ENCODE measurements around the gene HSFX3. TPM values are rescaled to one million over a fixed set of nuclear protein-coding genes. Genes with fewer than 3 reads are reported as not detected.
"Not testable (repeated sequence)": the region's sequence is repeated elsewhere in the genome, so short reads cannot be mapped to it uniquely, and the experiment has no call there.

The HSFX3 gene
- total RNA-seq, 1 donor from 2014 or later, result not detected

DNA sequence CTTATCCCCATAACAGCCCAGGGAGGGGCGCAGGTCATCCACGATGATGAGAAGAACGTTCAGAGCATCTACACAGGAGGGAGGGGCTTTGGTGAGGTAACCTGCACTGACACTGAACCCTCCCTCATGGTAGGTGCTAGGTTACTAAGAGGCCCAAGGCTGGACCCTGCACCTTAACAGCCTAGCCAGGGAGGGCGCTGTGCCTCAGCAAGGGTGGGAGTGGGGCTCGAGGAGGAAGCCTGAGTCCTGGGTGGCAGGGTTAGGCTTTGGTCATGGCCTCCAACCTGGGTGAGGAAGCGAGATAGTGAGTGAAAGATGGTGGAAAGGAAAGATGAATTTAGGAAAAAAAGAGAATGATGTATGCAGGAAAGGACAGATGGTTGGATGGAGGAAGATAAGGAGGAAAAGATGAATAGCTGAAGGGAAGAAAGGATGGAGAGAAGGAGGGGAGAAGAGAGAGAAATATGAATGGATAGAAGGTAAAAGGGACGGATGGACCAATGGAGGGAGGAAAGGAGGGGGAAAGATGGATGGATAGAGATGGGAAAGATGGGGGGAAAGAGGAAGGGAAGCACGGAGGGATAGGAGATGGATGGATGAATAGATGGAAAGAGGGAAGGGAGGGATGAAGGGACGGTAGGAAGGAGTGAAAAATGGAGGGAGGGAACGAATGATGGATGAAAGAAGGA, 45.4 kb downstream of the HSFX3 start:
- H3K4me3 ChIP-seq (ENCODE audit: low read depth, low read length), result peak overlapping the region; percentile 68
- TF ChIP-seq, protein P1, sequence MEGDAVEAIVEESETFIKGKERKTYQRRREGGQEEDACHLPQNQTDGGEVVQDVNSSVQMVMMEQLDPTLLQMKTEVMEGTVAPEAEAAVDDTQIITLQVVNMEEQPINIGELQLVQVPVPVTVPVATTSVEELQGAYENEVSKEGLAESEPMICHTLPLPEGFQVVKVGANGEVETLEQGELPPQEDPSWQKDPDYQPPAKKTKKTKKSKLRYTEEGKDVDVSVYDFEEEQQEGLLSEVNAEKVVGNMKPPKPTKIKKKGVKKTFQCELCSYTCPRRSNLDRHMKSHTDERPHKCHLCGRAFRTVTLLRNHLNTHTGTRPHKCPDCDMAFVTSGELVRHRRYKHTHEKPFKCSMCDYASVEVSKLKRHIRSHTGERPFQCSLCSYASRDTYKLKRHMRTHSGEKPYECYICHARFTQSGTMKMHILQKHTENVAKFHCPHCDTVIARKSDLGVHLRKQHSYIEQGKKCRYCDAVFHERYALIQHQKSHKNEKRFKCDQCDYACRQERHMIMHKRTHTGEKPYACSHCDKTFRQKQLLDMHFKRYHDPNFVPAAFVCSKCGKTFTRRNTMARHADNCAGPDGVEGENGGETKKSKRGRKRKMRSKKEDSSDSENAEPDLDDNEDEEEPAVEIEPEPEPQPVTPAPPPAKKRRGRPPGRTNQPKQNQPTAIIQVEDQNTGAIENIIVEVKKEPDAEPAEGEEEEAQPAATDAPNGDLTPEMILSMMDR (conservative IDR thresholded peaks at IDR 0.05; ENCODE audit: low read depth, low read length), result peak; percentile 46
- DNase-seq (ENCODE audit: low read depth), result no peak

DNA sequence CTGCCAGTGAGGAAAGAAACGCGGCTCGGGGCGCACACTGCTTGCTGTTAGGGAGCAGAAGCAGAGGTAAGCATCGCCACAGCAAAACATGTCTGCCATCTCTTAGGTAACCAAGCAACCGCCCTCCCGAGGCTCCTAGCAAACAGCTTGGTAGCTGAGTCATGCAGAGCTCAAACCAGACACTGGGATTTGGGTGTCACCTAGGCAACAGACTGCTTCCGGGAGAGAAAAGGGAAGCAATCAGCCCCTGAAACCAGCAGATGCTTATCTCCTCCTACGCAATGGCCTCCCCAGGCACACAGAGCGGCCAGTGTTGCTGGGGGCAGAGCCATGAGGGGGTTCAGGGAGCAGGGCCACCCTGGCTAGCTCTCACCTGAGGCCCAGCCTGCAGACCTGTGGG, 46.3 kb downstream of the HSFX3 start:
- not testable (repeated sequence) for DNase-seq (ENCODE audit: low read depth); H3K4me3 ChIP-seq (ENCODE audit: low read depth, low read length)

DNA sequence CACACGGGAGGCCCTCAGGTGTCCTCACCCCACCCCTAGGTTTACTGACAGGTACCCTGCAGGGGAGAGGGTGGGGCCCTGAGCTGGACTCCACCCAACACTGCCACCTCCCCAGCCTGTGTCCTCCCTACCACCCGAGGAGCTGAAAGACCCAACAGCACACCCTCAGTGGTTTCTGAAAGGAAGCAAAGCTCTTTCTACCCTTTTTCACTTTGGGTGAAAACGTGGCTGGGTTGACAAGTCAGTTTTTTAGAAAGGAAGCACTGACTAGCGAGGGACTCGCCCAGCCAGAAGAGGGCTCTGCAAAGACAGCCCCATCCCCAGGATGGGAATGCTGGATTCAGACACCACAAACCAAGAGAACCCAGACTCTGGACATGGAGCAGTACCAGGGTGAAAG, 46.8 kb downstream of the HSFX3 start:
- DNase-seq (ENCODE audit: low read depth); H3K4me3 ChIP-seq (ENCODE audit: low read depth, low read length): not testable (repeated sequence)

DNA sequence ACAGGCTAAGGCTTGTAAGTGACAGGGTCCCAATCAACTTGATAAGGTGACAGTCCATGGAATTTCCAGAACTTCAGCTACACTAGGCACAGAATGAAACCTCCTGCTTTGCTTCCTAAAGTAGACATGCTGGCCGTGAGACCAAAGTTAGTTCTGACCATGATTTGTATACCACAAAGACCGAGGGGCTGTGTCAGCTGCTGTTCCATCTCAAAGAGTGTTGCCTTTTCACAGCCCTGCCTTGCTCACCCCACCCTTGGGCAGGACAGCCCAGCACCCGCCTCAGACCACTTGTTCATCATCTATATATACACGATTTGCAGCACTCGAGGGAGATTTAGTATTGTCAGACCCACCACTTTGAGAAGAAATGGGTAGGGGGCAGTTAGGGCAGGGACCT, 50.0 kb downstream of the HSFX3 start:
- no peak for DNase-seq (ENCODE audit: low read depth)
- no peak overlapping the region for H3K4me3 ChIP-seq (ENCODE audit: low read depth, low read length)
- TF ChIP-seq, protein P1 (conservative IDR thresholded peaks at IDR 0.05; ENCODE audit: low read depth, low read length), result no peak

DNA sequence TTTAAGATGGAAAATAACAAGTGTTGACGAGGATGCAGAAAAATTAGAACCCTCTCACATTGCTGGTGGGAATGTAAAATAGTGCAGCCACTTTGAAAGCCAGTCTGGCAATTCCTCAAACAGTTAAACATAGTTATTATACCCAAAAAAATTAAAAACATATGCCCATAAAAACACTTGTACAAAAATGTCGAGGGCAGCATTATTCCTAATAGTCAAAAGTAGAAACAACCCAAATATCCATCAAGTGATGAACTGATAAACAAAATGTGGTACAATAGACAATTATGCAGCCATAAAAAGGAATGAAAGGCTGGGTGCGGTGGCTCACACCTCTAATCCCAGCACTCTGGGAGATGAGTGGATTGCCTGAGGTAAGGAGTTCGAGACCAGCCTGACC, 51.0 kb downstream of the HSFX3 start:
- DNase-seq (ENCODE audit: low read depth), result no peak
- H3K4me3 ChIP-seq (ENCODE audit: low read depth, low read length), result no peak overlapping the region
- TF ChIP-seq, protein P1 (conservative IDR thresholded peaks at IDR 0.05; ENCODE audit: low read depth, low read length), result no peak

Other genes with a start within 250 kb of the HSFX3 start
- 37.0 and 54.0 TPM in 2 replicates for gene IDS, start 44.6 kb downstream of the HSFX3 start, total RNA-seq
- 6.5 and 9.2 TPM in 2 replicates for gene EOLA1, start 8.9 kb downstream of the HSFX3 start, total RNA-seq
- not detected in 2 replicates for gene MAGEA9B, start 37.5 kb upstream of the HSFX3 start, total RNA-seq
- gene HSFX2, start 45.4 kb upstream of the HSFX3 start, total RNA-seq, result not detected in 2 replicates
- gene TMEM185A, start 81.9 kb upstream of the HSFX3 start, total RNA-seq, result 11.0 and 15.6 TPM in 2 replicates
- gene MAGEA11, start 162.1 kb upstream of the HSFX3 start, total RNA-seq, result not detected in 2 replicates
- 0.51 TPM in 1 of 2 replicates, not detected in the other for gene HSFX1, start 224.1 kb upstream of the HSFX3 start, total RNA-seq
- not detected in 2 replicates for gene MAGEA9, start 232.0 kb upstream of the HSFX3 start, total RNA-seq